ENCODE data around the gene SLC2A1.

DNA sequence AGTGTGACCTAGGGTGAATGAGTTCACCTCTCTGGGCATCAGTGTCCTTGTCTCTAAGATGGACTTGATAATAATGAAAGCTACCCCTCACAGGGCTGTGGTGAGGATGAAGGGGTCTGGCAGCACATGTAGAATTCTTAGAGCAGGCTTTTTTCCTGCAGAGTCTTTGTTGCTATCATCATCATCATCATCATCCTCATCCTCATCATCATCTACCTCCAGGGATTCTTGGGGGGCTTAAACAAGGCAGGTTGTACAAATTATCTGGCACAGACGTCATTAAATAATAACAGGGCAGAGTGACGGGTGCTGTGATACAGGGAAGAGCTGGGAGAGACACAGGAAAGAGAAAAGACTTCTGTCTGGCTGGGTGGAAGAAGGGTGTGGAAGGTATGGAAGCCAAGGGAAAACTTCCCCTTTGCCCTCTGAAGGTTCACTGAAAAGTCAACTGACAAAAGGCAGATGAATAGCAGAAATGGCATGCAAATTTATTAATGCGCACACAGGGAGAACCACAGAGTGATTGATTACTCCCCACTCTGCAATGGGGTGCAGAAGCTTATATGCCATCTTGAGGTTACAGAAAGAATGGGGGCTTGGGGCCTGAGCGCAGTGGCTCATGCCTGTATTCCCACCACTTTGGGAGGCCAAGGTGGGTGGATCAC, 17.0 kb upstream of the SLC2A1 start:
- TF ChIP-seq POLR2AphosphoS5 (IDR thresholded peaks at IDR 0.05; ENCODE audit: low read depth) (no peak), SPI1 (IDR thresholded peaks at IDR 0.05; ENCODE audit: borderline replicate concordance, low read depth) (no peak), GABPA (IDR thresholded peaks at IDR 0.05; ENCODE audit: low read depth) (no peak)
- TF ChIP-seq, protein P1, sequence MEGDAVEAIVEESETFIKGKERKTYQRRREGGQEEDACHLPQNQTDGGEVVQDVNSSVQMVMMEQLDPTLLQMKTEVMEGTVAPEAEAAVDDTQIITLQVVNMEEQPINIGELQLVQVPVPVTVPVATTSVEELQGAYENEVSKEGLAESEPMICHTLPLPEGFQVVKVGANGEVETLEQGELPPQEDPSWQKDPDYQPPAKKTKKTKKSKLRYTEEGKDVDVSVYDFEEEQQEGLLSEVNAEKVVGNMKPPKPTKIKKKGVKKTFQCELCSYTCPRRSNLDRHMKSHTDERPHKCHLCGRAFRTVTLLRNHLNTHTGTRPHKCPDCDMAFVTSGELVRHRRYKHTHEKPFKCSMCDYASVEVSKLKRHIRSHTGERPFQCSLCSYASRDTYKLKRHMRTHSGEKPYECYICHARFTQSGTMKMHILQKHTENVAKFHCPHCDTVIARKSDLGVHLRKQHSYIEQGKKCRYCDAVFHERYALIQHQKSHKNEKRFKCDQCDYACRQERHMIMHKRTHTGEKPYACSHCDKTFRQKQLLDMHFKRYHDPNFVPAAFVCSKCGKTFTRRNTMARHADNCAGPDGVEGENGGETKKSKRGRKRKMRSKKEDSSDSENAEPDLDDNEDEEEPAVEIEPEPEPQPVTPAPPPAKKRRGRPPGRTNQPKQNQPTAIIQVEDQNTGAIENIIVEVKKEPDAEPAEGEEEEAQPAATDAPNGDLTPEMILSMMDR (IDR thresholded peaks at IDR 0.05; ENCODE audit: insufficient read depth, low read length), result no peak
- TF ChIP-seq, protein P2, sequence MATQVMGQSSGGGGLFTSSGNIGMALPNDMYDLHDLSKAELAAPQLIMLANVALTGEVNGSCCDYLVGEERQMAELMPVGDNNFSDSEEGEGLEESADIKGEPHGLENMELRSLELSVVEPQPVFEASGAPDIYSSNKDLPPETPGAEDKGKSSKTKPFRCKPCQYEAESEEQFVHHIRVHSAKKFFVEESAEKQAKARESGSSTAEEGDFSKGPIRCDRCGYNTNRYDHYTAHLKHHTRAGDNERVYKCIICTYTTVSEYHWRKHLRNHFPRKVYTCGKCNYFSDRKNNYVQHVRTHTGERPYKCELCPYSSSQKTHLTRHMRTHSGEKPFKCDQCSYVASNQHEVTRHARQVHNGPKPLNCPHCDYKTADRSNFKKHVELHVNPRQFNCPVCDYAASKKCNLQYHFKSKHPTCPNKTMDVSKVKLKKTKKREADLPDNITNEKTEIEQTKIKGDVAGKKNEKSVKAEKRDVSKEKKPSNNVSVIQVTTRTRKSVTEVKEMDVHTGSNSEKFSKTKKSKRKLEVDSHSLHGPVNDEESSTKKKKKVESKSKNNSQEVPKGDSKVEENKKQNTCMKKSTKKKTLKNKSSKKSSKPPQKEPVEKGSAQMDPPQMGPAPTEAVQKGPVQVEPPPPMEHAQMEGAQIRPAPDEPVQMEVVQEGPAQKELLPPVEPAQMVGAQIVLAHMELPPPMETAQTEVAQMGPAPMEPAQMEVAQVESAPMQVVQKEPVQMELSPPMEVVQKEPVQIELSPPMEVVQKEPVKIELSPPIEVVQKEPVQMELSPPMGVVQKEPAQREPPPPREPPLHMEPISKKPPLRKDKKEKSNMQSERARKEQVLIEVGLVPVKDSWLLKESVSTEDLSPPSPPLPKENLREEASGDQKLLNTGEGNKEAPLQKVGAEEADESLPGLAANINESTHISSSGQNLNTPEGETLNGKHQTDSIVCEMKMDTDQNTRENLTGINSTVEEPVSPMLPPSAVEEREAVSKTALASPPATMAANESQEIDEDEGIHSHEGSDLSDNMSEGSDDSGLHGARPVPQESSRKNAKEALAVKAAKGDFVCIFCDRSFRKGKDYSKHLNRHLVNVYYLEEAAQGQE (IDR thresholded peaks at IDR 0.05; ENCODE audit: insufficient replicate concordance, low read depth), result no peak

Data from HL-60 (cell line).